ENCODE results near the gene DARS1.
A peak's percentile ranks its signal among the peaks of the same experiment; 100 is the strongest.

Gene DARS1

DNA sequence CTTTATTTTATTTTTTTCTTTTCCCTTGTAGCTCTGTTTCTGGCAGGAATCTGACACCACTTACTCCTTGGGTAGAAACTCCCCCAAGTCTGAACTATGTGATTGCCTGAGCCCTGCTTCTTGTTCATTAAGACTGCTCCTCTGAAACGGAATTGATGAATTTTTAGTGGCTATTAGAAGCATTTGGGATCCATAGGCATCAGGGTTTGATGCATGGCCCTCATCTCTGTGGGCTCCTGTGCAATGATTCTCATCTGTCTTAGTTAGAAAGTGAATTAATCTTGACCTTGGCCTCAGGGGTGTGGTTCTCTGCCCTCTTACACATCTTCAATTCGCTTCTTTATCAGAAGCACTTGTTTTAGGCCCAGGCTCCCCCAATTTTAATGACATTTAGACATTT, 31.0 kb upstream of the DARS1 start:
- no peak for DNase-seq (ENCODE audit: low read depth in 2 of 3, low spot score in 2 of 3)

DNA sequence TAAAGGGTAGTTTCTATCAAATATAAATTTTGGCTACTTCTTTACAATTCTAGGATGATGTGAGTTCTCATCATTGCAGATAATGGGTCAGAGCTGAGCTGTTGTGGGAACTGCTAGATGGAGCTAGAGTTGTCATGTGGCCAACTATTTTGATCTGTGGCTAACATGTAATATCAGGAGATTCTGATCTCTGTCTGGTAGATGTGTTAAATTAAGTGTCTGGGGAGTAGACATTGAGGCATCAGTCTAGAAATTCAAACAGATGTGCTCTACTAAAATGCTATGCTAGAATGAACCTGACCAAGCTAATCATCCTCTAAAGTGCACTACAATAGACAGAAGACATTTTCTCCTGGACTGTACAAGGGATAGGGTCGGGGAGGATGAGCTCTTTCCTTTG, 30.3 kb upstream of the DARS1 start:
- DNase-seq (ENCODE audit: low read depth in 2 of 3, low spot score in 2 of 3), result no peak

DNA sequence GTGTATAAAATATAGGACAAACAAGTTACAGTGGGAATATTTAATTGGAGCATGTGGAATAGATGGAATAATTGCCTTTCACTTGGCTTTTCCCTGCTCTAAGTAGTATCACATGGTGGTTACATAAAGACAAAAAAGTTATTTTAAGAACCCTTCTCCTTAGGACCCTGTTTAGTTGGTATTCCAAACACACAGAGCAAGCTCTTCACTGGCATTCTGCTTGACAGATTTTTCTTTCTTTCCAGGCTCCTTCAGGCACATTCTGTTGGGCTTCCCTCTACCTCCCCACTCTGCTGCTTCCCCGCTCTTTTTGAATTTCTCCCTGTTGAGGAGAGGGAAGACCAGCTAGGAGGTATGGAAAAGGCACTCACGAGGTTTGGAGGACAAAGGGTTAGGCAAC, 29.0 kb upstream of the DARS1 start:
- DNase-seq (ENCODE audit: low read depth in 2 of 3, low spot score in 2 of 3), result no peak

DNA sequence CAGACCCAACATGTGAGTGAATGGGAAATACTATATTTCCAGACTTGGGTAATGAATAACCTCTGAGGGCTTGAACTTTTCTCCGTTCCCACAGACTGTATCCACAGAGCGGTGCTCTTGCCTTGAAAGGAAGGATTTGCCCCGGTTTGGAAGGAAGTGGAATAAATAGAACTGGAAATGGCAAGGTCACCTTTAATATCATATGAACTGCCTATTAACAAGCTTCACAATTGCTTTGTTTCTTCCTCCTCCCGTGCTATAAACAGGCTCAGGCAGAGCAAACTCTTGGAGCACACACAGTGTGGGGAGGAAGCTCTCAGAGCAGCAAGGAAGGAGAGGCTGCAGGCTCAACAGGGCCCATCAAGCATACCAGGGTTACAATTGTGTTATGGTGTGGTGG, 28.5 kb upstream of the DARS1 start:
- no peak for DNase-seq (ENCODE audit: low read depth in 2 of 3, low spot score in 2 of 3)

GRCh38 chr2:136013136-136013685, 27.8 kb upstream of the DARS1 start:
- no peak for DNase-seq (ENCODE audit: low read depth in 2 of 3, low spot score in 2 of 3)

DNA sequence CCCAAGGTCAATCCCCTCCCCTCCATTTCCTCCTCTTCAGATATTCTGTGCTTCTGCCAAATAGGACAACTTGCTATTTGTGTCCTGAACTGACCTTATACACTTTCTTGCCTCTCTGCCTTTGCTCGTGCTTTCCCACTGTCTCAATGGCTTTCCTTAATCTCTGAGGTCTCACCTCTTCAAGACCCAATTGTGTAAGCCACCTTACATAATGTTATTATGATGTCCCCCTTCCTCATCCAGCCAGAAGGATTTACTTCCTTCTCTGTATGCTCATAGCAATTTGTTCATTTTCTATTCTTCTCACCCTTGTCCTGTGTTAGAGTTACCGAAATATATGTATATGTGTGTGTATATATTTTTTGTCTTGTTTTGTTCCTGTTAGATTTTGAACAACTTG, 26.9 kb upstream of the DARS1 start:
- DNase-seq (ENCODE audit: low read depth in 2 of 3, low spot score in 2 of 3), result no peak

- DNase-seq (ENCODE audit: low read depth in 2 of 3, low spot score in 2 of 3), result no peak
Measured at GRCh38 chr2:136010126-136010525, 24.7 kb upstream of the DARS1 start.

DNA sequence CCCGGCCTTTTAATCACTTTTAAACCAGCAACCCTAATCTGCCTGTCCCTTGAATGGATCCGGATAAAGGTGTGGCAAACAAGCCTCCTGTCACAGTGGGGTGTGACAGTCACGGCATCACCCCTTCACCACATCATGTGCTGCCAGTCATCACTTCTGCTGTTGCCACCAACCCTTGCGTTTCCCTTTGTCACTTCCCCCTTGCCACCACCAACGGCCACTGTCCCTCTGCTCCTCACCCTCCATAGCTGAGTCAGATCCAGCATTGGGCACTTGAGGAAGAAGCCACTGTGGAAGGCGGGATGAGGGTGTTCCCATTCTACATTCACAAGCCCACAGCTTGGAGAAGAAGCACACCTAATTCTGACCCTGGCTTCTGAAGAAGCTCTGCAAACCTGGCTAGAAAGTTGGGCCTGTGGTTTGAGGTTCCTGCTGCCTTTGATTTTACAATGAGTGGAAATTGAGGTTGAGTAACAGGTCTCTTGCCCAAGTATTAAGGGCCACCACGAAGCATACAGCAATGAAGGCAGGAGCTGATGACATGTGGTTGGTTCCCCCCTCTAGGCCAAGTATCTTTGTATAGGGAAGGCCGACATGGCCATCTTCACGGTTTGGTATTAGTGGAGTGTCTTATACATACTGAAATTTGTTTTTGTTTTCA, 22.9 kb upstream of the DARS1 start:
- peak in 1 of 3 experiments; percentile 36 for DNase-seq (ENCODE audit: low read depth in 2 of 3, low spot score in 2 of 3)

DNA sequence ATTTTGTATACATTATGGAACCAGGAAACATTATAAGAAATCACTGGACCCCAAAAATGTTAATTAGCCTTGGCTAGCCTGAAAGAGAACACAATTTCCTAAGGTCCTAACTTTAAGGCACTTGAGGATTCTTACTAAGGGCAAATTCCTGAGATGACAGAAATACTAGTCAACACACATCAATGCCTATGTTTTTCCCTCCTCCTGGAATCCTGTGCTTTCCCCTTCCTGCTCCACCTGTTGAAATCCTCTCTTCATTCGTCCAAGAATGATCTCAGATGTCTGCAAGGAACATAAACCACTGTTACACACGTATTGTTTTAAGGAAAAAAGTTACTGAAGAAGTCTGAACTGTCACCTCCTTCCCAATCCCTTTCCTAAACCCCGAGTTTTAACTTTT, 21.2 kb upstream of the DARS1 start:
- no peak for DNase-seq (ENCODE audit: low read depth in 2 of 3, low spot score in 2 of 3)

DNA sequence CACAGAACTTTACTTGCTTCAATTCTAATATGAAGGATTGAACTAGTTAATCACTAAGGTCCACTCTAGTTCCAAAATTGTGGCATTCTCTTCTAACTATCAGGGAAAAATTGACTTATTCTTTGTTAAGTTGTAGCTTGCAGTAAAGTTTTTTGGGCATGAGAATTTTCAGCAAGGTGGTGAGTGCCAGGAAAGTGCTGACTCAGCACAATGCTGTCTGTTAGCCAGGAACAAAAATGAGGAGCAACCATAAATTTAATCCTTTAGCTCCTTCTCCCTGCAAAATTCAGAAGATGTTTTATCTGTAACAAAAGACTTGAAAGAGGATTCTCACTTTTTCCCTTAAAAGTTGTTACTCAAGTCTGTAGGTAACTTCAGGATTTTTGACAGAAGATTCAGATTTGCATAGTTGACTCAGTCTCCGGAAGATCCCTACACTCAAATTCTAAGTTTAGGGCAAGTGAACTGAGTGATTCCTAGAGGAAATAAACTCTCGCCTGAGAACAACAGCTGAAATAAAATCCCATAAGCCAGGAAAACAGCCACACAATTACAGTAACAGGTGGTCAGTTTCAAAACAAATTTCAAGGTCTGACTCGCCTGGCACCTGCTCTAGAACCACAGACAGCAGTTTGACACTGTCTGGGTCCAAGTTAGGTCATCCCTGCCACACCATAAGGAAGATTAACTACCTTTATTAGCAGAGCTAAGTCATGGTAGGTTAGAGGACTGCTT, 20.2 kb upstream of the DARS1 start:
- no peak for DNase-seq (ENCODE audit: low read depth in 2 of 3, low spot score in 2 of 3)

DNA sequence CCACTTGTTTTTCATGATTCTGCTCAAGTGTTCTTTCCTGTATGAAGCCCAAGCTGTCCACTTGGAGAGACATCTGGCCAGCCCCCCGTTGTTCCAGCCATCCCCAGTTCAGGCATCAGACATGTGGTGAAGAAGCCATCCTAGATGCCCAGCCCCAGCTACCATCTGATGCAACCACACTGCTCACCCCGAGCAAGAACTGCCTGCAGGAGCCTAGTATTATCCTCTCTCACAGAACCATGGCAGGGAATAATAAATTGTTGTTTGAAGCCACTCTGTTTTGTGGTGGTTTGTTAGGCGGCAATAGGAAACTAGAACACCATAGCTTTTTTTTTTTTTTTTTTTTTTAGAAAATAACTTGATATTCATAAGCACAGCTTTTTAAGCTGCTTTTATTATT, 19.5 kb upstream of the DARS1 start:
- DNase-seq (ENCODE audit: low read depth in 2 of 3, low spot score in 2 of 3), result no peak

GRCh38 chr2:136001131-136001530, 15.7 kb upstream of the DARS1 start:
- no peak for DNase-seq (ENCODE audit: low read depth in 2 of 3, low spot score in 2 of 3)

GRCh38 chr2:136000502-136000901, 15.1 kb upstream of the DARS1 start:
- no peak for DNase-seq (ENCODE audit: low read depth in 2 of 3, low spot score in 2 of 3)

DNA sequence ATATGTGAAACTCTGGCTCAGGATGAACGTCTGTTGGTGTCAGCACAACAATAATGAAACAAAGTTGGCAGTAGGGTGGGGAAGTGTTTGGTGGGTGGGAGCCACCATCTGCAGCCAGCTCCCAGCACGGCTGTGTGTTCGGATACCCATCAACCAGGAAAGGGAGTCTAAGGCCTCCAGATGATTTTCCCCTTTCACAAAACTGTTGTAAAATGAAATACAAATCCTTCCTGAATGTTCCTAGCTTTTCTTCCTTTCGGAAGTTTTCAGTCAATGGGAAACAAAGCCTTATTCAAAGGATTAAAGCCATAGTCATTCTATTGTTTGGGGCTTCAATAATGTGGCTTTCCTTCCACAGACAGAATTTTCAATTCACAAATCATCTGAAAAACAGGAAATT, 14.5 kb upstream of the DARS1 start:
- DNase-seq (ENCODE audit: low read depth in 2 of 3, low spot score in 2 of 3), result no peak

DNA sequence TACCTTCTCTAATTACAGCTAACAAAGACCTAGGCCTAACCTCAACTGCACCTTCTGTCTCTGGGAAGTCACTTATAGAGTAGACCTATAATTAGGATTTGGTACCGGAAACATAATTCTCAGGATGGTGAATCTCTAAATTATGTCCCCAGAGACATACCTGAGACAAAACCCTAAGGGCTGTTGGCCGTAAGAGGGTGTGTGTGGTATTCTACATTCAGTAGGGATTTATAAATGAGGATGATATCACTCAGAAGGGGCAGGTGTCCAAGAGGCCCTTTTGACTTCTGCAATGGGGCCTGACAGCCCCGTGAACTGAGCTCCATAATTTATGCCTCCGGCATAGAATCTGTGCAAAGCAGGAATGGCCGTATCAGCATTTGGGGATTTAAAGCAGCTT, 13.5 kb upstream of the DARS1 start:
- no peak for DNase-seq (ENCODE audit: low read depth in 2 of 3, low spot score in 2 of 3)

DNA sequence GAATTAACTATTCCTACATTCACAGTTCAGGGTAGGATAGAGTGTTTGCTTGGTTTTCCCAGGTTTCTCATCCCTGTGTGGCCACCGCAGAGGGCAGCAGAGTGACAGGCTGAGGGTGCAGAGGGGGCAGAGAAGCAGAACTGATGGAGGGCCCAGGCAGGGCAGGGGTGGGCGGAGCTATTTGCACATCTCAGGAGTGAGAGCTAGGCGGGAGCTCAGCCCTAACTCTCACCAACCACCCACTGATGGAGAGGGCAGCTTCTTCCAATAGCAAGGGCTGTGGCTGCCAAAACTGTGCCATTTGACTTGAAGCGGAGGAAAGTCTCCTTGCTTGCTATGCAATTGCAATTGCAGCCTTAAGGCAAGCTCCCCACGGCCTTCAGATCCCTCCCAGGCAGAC, 12.0 kb upstream of the DARS1 start:
- DNase-seq (ENCODE audit: low read depth in 2 of 3, low spot score in 2 of 3), result no peak

GRCh38 chr2:135996304-135996703, 10.9 kb upstream of the DARS1 start:
- DNase-seq (ENCODE audit: low read depth in 2 of 3, low spot score in 2 of 3), result no peak

GRCh38 chr2:135994281-135994680, 8.9 kb upstream of the DARS1 start:
- no peak for DNase-seq (ENCODE audit: low read depth in 2 of 3, low spot score in 2 of 3)

GRCh38 chr2:135993421-135993820, 8.0 kb upstream of the DARS1 start:
- DNase-seq (ENCODE audit: low read depth in 2 of 3, low spot score in 2 of 3), result no peak

GRCh38 chr2:135991861-135992260, 6.4 kb upstream of the DARS1 start:
- no peak for DNase-seq (ENCODE audit: low read depth in 2 of 3, low spot score in 2 of 3)

- no peak for DNase-seq (ENCODE audit: low read depth in 2 of 3, low spot score in 2 of 3)
Measured at GRCh38 chr2:135987441-135987840, 2.0 kb upstream of the DARS1 start.

- no peak for DNase-seq (ENCODE audit: low read depth in 2 of 3, low spot score in 2 of 3)
Measured at GRCh38 chr2:135986507-135986906, 1.1 kb upstream of the DARS1 start.
